Aorta (tissue), 5 donors: ENCODE data around the gene MICAL3. TPM values are rescaled to one million over a fixed set of nuclear protein-coding genes. Genes with fewer than 3 reads are reported as not detected.
"Not testable (repeated sequence)": the region's sequence is repeated elsewhere in the genome, so short reads cannot be mapped to it uniquely, and the experiment has no call there.

Experiments used
- ATAC-seq: fragments of 200-7000 bp; cut with Tn5 transposase; one replicate; pipeline ENCODE4 v1.9.1; 2022; ENCODE audit warnings: moderate library complexity; ENCODE audit not compliant: low FRiP score
- DNase-seq, 2 donors: peaks; one replicate each; pipeline ENCODE4 v3.0.0-alpha.2; 2020
- H3K27ac ChIP-seq, 2 donors: one replicate each; pipeline ENCODE4 v1.5.1; 2013; ENCODE audit warnings: low read length in 2 of 2, mild to moderate bottlenecking in 2 of 2, moderate library complexity in 2 of 2, control low read depth in 1 of 2, inconsistent platforms in 1 of 2, low read depth in 1 of 2
- H3K27me3 ChIP-seq, 2 donors: one replicate each; pipeline ENCODE4 v1.6.1; 2013; ENCODE audit warnings: control low read depth in 1 of 2, low read length in 1 of 2, mild to moderate bottlenecking in 1 of 2, moderate library complexity in 1 of 2; ENCODE audit not compliant: insufficient read depth in 2 of 2, control insufficient read depth in 1 of 2
- H3K36me3 ChIP-seq, 2 donors: one replicate each; pipeline ENCODE4 v1.6.1; 2013; ENCODE audit warnings: control low read depth in 1 of 2, low read length in 1 of 2, mild to moderate bottlenecking in 1 of 2; ENCODE audit not compliant: insufficient read depth in 2 of 2, control insufficient read depth in 1 of 2
- H3K4me1 ChIP-seq, 2 donors: one replicate each; pipeline ENCODE4 v1.6.1; 2013; ENCODE audit warnings: low read length in 2 of 2, control low read depth in 1 of 2, mild to moderate bottlenecking in 1 of 2, moderate library complexity in 1 of 2; ENCODE audit not compliant: insufficient read depth in 2 of 2, control insufficient read depth in 1 of 2
- H3K4me3 ChIP-seq, 2 donors: one replicate each; pipeline ENCODE4 v1.5.1; 2013; ENCODE audit warnings: low read length in 2 of 2, control low read depth in 1 of 2, mild to moderate bottlenecking in 1 of 2
- H3K9me3 ChIP-seq: one replicate; pipeline ENCODE4 v1.6.1; 2013; ENCODE audit warnings: mild to moderate bottlenecking, low read length; ENCODE audit not compliant: control insufficient read depth
- WGBS, 2 donors: extraction: QIAGEN DNeasy Blood & Tissue Kit; methylation state at CpG; one replicate each; pipeline ENCODE4 v1.1.7; 2013; 5-methylcytosine and 5-hydroxymethylcytosine counted together
- intact Hi-C, 2 donors: fragments of 100-400 bp; cut with DNase I; formaldehyde crosslinking; loops; one replicate each; pipeline versions ENCODE4 v1.14.2 to v1.15.0; 2022
- polyA plus RNA-seq, 2 donors: library from polyadenylated mRNA; stranded (reverse); fragments of 200-250 nt; gene quantifications; one replicate each; pipeline ENCODE4 v1.2.3, GENCODE V29; 2013
- total RNA-seq, 2 donors: library from RNA; stranded (reverse); fragmentation: NEBNext Ultra II Directional; extraction: Animal tissue kit (Norgen Biotek cat#: 25700); gene quantifications; one replicate each; pipeline ENCODE4 v1.2.1, GENCODE V29; 2021
- donor health status: healthy with polysubstance abuse.
- donor health status: Bipolar disorder and iron deficiency.
- donor health status: DM: no; HTN: no; CAD: no.
- donor health status: DM: no; HTN: no; CAD: no.
- donor health status: DM: yes; HTN: yes; CAD: no.

The MICAL3 gene
- total and polyA plus RNA-seq, 4 donors: 3.9 to 123 (median 64.3) TPM

DNA sequence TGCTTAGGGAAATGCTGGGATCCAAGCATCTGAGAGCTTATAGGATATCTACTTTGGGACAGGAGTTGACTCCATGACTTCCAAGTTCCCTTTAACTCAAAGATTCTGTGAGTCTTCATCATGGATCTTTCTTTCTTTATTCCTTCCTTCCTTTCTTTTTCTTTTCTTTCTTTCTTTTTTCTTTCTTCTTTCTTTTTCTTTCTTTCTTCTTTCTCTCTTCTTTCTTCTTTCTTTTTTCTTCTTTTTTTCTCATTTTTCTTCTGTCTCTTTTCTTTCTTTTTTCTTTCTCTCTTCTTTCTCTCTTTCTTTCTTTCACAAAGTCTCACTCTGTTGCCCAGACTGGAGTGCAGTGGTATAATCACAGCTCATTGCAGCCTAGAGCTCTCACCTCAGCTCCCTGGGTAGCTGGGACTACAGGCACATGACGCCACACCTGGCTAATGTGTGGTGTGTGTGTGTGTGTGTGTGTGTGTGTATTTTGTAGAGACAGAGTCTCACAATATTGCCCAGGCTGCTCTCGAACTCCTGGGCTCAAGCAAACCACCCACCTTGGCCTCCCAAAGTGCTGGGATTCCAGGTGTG, 5.4 kb upstream of the MICAL3 start:
- ATAC-seq: no peak
- H3K4me3 ChIP-seq: no peak overlapping the region
- DNase-seq: no peak
- H3K4me1 ChIP-seq: no peaks in the 10 kb centered on the region
- H3K36me3 ChIP-seq: no peaks in the 10 kb centered on the region
- WGBS, 2 donors: 93 to 96% methylated on average over 2 of the region's 2 CpGs
- intact Hi-C loops: loop anchor here in 1 of 2 donors (5.0 kb wide), 2 partner anchors 38 to 117 kb away; no protein-coding TSS in a partner anchor
- H3K27me3 ChIP-seq: no peaks in the 10 kb centered on the region
- no peaks in the 10 kb centered on the region for H3K9me3 ChIP-seq
- no peak overlapping the region for H3K27ac ChIP-seq

DNA sequence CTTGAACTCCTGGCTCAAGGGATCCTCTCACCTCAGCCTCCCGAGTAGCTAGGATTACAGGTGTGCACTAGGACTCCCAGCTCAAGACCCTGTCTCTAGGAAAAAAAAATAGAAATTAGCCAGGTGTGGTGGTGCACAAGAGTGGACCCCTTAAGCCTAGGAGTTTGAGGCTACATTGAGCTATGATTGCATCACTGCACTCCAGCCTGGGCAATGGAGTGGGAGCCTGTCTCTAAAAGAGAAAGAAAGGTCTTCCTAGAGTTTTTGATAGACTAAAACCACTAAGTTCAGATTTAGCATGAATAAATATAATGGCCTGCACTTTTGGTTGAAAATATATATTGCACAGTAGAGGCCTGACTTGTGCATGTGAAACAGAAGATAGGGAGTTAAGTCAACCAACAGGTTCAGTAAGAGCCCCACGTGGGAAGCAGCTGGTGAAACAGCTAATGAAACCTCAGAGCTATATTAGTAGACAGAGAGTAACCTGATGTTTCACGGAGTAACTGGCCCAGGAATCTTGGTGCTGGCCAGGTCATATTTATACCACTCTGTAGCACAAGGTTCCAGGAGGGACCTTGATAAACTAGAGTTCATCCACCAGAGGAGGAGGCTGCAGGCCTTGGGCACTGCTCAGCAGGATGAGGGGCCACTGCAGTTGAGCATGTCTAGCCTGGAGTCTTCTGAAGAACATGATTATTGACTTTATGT, 4.6 kb upstream of the MICAL3 start:
- 71 to 80% methylated on average over 3 of the region's 3 CpGs for WGBS, 2 donors
- ATAC-seq: no peak
- DNase-seq: no peak

DNA sequence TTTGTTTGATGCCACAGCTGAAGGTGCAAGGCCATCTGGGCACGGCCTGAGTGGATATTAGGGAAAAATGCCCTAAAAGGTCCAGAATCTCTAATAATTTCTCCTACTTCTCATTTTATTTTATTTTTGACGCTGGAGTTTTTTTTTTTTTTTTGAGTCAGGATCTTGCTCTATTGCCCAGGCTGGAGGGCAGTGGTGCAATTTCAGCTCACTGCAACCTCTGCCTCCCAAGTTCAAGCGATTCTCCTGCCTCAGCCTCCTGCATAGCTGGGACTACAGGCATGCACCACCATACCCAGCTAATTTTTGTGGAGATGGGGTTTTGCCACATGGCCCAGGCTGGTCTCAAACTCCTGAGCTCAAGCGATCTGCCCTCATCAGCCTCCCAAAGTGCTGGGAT, 1.5 kb upstream of the MICAL3 start:
- DNase-seq, intact Hi-C loops: not testable (repeated sequence)

More for the DNA sequence above, 4.6 kb upstream of the MICAL3 start:
- H3K9me3 ChIP-seq: no peaks in the 10 kb centered on the region
- no peak overlapping the region for H3K4me3 ChIP-seq
- H3K27me3 ChIP-seq: no peaks in the 10 kb centered on the region
- H3K4me1 ChIP-seq: no peaks in the 10 kb centered on the region
- H3K27ac ChIP-seq: no peak overlapping the region
- intact Hi-C loops: no loop called here
- no peaks in the 10 kb centered on the region for H3K36me3 ChIP-seq

DNA sequence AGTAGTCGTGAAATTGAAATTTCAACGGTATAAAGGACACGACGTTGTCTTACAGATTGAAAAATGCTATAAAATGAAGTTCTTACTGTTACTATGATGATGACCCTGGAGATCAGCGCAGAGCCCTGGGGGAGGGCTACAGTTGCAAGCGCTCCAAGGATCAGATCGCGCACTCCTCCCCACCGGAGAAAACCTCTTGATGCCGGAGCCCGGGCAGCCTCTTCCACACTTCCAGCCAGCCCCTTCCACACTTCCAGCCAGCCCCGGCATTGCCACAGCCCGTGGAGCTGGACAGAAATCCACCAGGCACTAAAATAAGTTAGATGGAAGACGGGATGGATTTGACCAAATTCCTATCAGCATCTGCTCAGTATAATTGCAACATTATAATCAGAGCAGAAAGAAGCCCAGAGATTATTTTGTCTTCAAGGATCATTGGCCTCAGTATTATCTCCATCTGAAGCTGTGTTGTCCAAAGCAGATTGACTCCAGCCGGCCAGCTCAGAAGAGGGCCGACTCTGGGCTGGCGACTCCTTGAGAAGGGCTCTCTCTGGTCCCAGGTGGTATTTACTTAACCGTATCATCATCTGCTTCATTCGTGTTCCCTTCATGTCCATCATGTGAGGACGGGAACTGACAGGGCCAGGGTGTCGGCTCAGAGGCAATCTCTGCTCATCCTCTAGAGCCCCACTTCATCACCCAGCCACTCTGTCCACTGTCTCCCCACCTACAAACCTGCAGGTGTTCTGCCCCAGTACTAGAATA, 777 bp upstream of the MICAL3 start:
- H3K9me3 ChIP-seq: no peaks in the 10 kb centered on the region
- peak overlapping the region in 1 of 2 donors; percentile 19 for H3K4me3 ChIP-seq
- H3K27me3 ChIP-seq: no peaks in the 10 kb centered on the region
- peak; percentile 27 for ATAC-seq
- no peak overlapping the region for H3K27ac ChIP-seq
- WGBS, 2 donors: 35 to 42% methylated on average over 21 of the region's 21 CpGs
- H3K4me1 ChIP-seq: no peaks in the 10 kb centered on the region
- H3K36me3 ChIP-seq: no peaks in the 10 kb centered on the region
- intact Hi-C loops: no loop called here
- no peak for DNase-seq

More for the DNA sequence above, 1.5 kb upstream of the MICAL3 start:
- WGBS, 2 donors: 95 to 96% methylated on average over 4 of the region's 4 CpGs
- not testable (repeated sequence) for ATAC-seq, H3K4me3 ChIP-seq, H3K36me3 ChIP-seq, H3K27ac ChIP-seq, H3K27me3 ChIP-seq, H3K4me1 ChIP-seq, H3K9me3 ChIP-seq

DNA sequence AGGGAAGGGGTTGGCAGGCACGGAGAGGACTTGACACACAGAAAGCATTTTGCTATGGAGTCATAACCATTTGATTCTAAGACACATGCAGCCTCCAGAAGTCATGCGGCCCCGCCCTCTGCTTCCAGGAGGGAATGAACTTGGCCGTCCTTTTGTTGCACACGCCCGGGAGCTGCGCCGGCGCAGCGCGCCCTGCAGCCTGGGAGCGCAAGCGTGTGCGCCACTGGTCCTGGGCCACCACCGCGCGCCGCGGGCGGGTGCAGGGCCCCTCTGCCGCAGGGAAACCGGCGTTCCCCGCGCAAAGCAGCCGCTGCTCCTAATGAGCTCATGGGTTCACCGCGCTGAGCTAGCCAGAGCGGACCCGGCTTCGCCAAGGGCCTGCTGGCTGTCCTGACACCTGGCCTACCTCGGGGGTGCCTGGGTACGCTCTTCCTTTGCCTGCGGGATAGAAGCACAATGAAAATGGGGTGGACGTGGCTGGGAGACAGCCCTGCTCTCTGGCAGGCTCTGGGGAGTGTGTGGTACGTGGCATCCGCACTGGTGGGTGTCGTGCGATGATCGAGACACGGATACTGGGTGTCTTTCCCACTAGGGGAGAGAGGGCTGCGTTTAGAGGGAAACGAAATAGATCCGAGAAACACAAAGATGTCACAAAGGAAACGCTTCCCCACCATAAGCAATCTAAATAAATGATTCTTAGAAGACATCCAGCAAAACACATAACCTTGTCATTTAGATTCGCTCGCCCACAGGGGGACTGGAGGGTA, 669 bp downstream of the MICAL3 start:
- Histone ChIP-seq H3K4me3 (peak overlapping the region; percentile 60 to 61), H3K27me3 (no peaks in the 10 kb centered on the region), H3K27ac (peak overlapping the region in 1 of 2 donors; percentile 2), H3K36me3 (no peaks in the 10 kb centered on the region), H3K4me1 (no peaks in the 10 kb centered on the region), H3K9me3 (no peaks in the 10 kb centered on the region)
- peak; percentile 84 to 92 for DNase-seq
- WGBS, 2 donors: 0% methylated on average over 46 to 47 of the region's 47 CpGs
- ATAC-seq: peak; percentile 90
- intact Hi-C loops: no loop called here

DNA sequence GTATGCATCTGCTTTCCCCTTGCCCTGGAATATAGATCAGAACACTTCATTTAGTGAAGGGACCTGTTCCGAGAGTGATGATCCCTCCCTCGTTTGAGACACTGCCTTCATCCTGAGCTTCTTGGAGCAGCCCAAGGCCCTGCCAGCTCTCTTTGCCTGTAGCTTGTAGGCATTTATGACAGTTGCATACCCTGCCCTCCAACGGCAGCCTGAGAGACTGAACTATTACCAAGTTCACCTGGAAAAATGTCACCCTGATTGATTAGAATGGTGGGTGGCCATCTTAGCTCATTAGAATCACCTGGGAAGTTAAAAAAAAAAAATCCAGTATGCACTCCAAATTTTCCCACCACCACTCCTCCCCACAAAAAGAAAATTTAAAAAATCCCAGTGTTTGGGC, 1.5 kb downstream of the MICAL3 start:
- Histone ChIP-seq H3K4me1 (no peaks in the 10 kb centered on the region), H3K27me3 (no peaks in the 10 kb centered on the region), H3K27ac (no peak overlapping the region), H3K36me3 (no peaks in the 10 kb centered on the region), H3K9me3 (no peaks in the 10 kb centered on the region), H3K4me3 (no peak overlapping the region)
- DNase-seq (no peak), ATAC-seq (no peak)
- WGBS, 2 donors: 67 to 68% methylated on average over 3 of the region's 3 CpGs
- intact Hi-C loops: no loop called here

DNA sequence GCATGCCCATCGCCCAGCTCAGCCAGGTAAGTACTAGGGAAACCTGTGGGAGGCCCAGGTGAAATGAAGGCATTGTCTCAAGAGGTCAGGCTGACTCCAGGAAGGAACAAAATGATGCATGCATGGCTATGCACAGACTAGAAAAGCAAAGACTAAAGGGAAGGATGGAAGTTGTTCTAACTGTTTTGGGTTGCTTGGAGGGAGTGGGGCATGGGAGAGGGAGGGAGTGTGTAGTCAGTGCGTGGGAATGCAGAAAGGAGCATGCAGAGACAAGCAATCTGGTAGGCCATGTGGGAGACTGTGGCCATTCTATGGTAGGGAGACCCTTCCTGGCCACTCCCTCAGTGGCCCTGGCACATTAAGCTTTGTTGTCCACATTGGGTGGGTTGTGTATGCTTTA, 2.9 kb downstream of the MICAL3 start:
- Histone ChIP-seq H3K4me1 (no peaks in the 10 kb centered on the region), H3K27ac (no peak overlapping the region), H3K4me3 (no peak overlapping the region), H3K36me3 (no peaks in the 10 kb centered on the region), H3K9me3 (no peaks in the 10 kb centered on the region), H3K27me3 (no peaks in the 10 kb centered on the region)
- whole genome bisulfite sequencing, 2 donors: 70 to 71% methylated on average over 2 of the region's 2 CpGs
- ATAC-seq (no peak), DNase-seq (no peak)
- intact Hi-C loops: no loop called here

DNA sequence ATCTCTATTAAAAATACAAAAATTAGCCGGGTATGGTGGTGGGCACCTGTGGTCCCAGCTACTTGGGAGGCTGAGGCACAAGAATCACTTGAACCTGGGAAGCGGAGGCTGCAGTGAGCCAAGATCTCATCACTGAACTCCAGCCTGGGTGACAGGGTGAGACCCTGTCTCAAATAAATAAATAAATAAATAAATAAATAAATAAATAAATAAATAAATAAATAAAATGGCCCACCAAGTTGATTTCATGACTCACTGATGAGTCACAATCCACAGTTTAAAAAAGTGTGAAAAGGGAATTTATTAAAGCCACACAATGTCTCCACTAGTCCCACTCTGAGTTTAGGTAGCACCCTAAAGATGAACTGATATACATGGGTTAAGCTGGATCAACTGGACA, 3.6 kb downstream of the MICAL3 start:
- H3K4me1 ChIP-seq, H3K4me3 ChIP-seq, ATAC-seq, intact Hi-C loops, H3K27me3 ChIP-seq, H3K9me3 ChIP-seq, H3K36me3 ChIP-seq, DNase-seq, H3K27ac ChIP-seq: not testable (repeated sequence)
- WGBS, 2 donors: 97% methylated on average over 2 of the region's 2 CpGs
